Ecto neural progenitor cell (in vitro differentiated cells): ENCODE measurements around the gene RAD21L1.
"Not testable (repeated sequence)": the region's sequence is repeated elsewhere in the genome, so short reads cannot be mapped to it uniquely, and the experiment has no call there.

Source experiments
- DNase-seq: peaks from one replicate; pipeline ENCODE4 v3.0.0-alpha.2; 2018; ENCODE audit warnings: low spot score

Gene RAD21L1

GRCh38 chr20:1199964-1200363 lies 25.9 kb upstream of the RAD21L1 start:
- DNase-seq, result no peak

GRCh38 chr20:1202762-1203504 lies 22.9 kb upstream of the RAD21L1 start, which contains the start of gene C20orf202:
C20orf202 (plus strand) TSS chr20:1203454; CDS start chr20:1203586, 132 bp downstream.
- no peak for DNase-seq

- DNase-seq, result no peak
Observed at GRCh38 chr20:1203630-1204029, 22.2 kb upstream of the RAD21L1 start.

GRCh38 chr20:1204113-1204512 lies 21.7 kb upstream of the RAD21L1 start:
- DNase-seq, result no peak

- DNase-seq, result no peak
Observed at GRCh38 chr20:1204576-1204975, 21.3 kb upstream of the RAD21L1 start.

GRCh38 chr20:1205802-1206201 lies 20.0 kb upstream of the RAD21L1 start:
- no peak for DNase-seq

- DNase-seq, result no peak
Observed at GRCh38 chr20:1206366-1207148, 19.3 kb upstream of the RAD21L1 start.

GRCh38 chr20:1207293-1207878 lies 18.5 kb upstream of the RAD21L1 start:
- no peak for DNase-seq

- no peak for DNase-seq
Observed at GRCh38 chr20:1209447-1210387, 16.1 kb upstream of the RAD21L1 start.

GRCh38 chr20:1210501-1210900 lies 15.3 kb upstream of the RAD21L1 start:
- DNase-seq, result no peak

- DNase-seq, result no peak
Observed at GRCh38 chr20:1212023-1212422, 13.8 kb upstream of the RAD21L1 start.

- peak; percentile 81 for DNase-seq
Observed at GRCh38 chr20:1212607-1213396, 13.0 kb upstream of the RAD21L1 start.

- no peak for DNase-seq
Observed at GRCh38 chr20:1214838-1215261, 11.0 kb upstream of the RAD21L1 start.

- no peak for DNase-seq
Observed at GRCh38 chr20:1215386-1216170, 10.3 kb upstream of the RAD21L1 start.

- not testable (repeated sequence) for DNase-seq
Observed at GRCh38 chr20:1216527-1217427, 9.1 kb upstream of the RAD21L1 start.

GRCh38 chr20:1222750-1223149 lies 3.1 kb upstream of the RAD21L1 start:
- DNase-seq, result not testable (repeated sequence)

- no peak for DNase-seq
Observed at GRCh38 chr20:1224205-1224890, 1.5 kb upstream of the RAD21L1 start.

- no peak for DNase-seq
Observed at GRCh38 chr20:1225263-1225782, 521 bp upstream of the RAD21L1 start.
